GM18502 (cell line): ENCODE data around the gene CDK16.

Source experiments
- ATAC-seq: cut with Tn5 transposase; IDR thresholded peaks from one replicate; pipeline ENCODE4 v1.9.1; 2021; ENCODE audit warnings: mild to moderate bottlenecking; ENCODE audit not compliant: unreplicated experiment, poor library complexity

CDK16 gene

GRCh38 chrX:47224266-47224895 lies 5.9 kb downstream of the CDK16 start:
- no peak for ATAC-seq

GRCh38 chrX:47224896-47225290 lies 6.4 kb downstream of the CDK16 start:
- ATAC-seq, result no peak

GRCh38 chrX:47226071-47226470 lies 7.6 kb downstream of the CDK16 start:
- ATAC-seq, result no peak

GRCh38 chrX:47226531-47227333 lies 8.3 kb downstream of the CDK16 start:
- ATAC-seq, result no peak

GRCh38 chrX:47227334-47227583 lies 8.8 kb downstream of the CDK16 start:
- ATAC-seq, result no peak

GRCh38 chrX:47228550-47229270 lies 10.2 kb downstream of the CDK16 start:
- no peak for ATAC-seq

- no peak for ATAC-seq
These were observed 10.9 kb downstream of the CDK16 start for GRCh38 chrX:47229427-47229826.

- ATAC-seq, result no peak
These were observed 11.8 kb downstream of the CDK16 start for GRCh38 chrX:47230136-47230868.

GRCh38 chrX:47231167-47231566 lies 12.7 kb downstream of the CDK16 start:
- no peak for ATAC-seq

GRCh38 chrX:47232197-47232802 lies 13.8 kb downstream of the CDK16 start:
- no peak for ATAC-seq

- ATAC-seq, result peak; percentile 23
These were observed 14.4 kb downstream of the CDK16 start, which contains the start of gene USP11 for GRCh38 chrX:47232803-47233332. Gene USP11, plus strand, starts transcription at chrX:47233009. Its CDS starts 35 bp downstream, at chrX:47233044.

- peak; percentile 82 for ATAC-seq
These were observed 15.0 kb downstream of the CDK16 start for GRCh38 chrX:47233333-47234113.

- no peak for ATAC-seq
These were observed 16.1 kb downstream of the CDK16 start for GRCh38 chrX:47234583-47234982.

- ATAC-seq, result no peak
These were observed 17.2 kb downstream of the CDK16 start for GRCh38 chrX:47235691-47236103.

- no peak for ATAC-seq
These were observed 20.7 kb downstream of the CDK16 start for GRCh38 chrX:47239199-47239598.

GRCh38 chrX:47239898-47240545 lies 21.5 kb downstream of the CDK16 start:
- no peak for ATAC-seq

GRCh38 chrX:47240619-47241018 lies 22.1 kb downstream of the CDK16 start:
- no peak for ATAC-seq

- no peak for ATAC-seq
These were observed 22.9 kb downstream of the CDK16 start for GRCh38 chrX:47241201-47242011.
